ENCODE data around the gene SF1.

GRCh38 chr11:64754919-64755662 lies 23.3 kb downstream of the SF1 start:
- TF ChIP-seq, protein P1, sequence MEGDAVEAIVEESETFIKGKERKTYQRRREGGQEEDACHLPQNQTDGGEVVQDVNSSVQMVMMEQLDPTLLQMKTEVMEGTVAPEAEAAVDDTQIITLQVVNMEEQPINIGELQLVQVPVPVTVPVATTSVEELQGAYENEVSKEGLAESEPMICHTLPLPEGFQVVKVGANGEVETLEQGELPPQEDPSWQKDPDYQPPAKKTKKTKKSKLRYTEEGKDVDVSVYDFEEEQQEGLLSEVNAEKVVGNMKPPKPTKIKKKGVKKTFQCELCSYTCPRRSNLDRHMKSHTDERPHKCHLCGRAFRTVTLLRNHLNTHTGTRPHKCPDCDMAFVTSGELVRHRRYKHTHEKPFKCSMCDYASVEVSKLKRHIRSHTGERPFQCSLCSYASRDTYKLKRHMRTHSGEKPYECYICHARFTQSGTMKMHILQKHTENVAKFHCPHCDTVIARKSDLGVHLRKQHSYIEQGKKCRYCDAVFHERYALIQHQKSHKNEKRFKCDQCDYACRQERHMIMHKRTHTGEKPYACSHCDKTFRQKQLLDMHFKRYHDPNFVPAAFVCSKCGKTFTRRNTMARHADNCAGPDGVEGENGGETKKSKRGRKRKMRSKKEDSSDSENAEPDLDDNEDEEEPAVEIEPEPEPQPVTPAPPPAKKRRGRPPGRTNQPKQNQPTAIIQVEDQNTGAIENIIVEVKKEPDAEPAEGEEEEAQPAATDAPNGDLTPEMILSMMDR (IDR thresholded peaks at IDR 0.05 in 8 of 11, conservative IDR thresholded peaks at IDR 0.05 in 3 of 11), result no peak
- TF ChIP-seq POLR2A (IDR thresholded peaks at IDR 0.05) (no peak), POLR2AphosphoS5 (IDR thresholded peaks at IDR 0.05) (no peak)
